ENCODE results near the gene CEP170B.
"Not testable (repeated sequence)": the region's sequence is repeated elsewhere in the genome, so short reads cannot be mapped to it uniquely, and the experiment has no call there.

CEP170B gene

DNA sequence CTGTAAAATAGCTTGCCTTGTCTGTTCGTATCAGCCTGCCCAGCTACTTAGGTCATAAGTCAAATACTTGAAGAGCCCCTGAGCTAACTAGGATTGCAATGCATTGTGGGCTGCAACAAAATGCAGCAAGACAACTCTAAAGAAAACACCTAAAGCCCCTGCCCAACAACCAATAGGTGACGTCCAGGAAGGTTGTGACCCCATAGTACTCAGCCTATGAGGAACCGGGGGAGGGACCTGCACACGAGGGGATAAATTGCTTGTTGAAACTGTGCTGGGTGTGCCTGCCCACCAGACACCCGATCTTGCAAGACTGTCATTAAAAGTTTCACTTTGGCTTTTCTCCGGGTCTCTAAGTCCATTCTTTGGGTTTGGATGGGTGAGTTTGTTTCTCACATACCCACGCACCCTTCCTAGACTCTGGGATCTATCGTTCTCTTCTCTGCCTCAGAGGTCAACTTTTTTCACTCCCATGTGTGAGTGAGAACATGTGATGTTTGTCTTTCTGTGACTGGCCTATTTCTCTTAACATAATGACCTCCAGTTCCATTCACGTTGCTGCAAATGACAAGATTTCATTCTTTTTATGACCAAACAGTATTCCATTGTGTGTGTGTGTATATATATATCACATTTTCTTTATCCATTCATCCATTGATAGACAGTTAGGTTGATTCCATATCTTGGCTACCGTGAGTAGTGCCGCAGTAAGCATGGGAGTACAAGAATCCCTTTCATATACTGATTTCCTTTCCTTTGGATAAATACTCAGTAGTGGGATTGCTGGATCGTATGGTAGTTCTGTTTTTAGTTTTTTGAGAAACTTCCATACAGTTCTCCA, 54.3 kb downstream of the CEP170B start:
- DNase-seq: not testable (repeated sequence)

DNA sequence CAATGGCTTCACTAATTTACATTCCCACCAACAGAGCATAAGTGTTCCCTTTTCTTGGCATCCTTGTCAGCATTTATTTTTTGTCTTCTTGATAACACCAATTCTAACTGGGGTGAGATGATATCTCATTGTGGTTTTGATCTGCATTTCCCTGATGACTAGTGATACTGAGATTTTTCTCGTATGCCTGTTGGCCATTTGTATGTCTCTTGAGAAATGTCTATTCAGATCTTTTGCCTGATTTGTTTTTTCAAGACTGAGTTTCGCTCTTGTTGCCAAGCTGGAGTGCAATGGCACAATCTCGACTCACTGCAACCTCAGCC, 54.9 kb downstream of the CEP170B start:
- no peak for DNase-seq

DNA sequence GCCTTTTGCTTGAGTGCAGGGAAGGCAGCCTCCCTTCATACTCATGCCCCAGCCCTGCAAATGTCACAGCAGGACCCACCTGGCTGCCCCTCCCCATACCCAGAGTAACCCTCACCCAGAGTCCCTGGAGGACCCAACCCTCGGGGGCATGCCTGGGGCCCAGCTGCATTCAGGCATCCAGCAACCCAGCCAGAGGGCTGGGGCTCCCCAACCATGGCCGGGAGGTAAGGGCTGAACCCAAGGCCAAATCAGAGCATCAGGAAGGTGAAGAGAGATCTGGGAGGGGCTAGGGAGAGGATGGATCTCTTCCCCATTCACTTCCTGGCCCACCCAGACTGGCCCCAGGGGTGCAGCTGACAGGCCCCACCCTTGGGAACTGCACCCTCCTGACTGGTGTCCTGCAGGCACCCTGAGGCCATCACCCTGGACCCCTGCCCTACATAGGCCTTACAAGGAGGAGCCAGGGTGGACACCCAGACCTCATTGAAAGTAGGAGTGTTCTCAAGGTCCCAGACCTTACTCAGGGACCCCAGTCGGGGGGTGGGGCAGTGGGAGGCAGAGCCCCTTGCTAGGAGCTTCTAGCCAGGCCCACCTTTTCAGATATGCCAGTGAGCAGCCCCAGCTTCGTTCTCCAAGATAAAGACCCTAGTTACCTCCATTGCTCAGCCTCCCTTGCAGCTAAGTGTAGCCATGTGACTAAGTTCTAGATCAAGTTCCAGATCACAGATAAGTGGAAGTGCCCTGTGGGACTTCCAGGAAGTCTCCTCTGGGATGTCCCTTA, 58.8 kb downstream of the CEP170B start:
- DNase-seq: no peak

DNA sequence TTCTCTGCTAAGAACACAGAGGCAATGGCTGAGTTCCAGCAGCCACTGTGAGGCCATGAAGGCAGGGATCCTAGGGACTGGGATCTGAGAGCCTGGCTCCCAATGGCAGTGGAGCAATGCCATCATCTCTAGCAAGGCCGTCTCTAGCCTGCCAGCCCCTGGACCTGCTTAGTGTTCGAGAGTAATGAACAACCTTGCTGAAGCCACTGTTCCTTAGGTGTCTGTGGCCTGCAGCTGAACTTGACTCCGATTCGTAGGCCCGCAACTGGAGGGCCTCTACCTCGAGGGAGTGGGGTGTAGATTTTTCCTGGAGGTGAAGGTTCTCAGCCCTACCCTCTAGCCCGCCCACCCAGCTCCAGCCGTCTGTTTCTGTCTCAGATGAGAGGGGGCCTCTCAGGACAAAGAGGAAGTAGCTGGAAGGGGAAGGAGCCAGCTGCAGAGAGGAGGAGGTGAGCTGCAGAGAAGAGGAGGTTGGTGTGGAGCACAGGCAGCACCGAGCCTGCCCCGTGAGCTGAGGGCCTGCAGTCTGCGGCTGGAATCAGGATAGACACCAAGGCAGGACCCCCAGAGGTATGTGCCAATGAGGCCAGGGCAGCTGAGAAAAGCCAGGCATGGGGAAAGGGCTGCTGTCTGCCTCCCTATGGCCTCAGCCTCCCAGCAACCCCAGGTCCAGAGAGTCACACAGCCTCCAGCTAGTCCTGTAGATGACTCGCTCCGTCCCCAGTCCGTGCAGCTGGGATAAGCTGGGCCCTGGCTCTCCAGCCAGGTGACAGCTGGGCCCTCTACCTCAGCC, 59.5 kb downstream of the CEP170B start, which contains the start of gene PLD4:
PLD4 (plus strand) TSS at position 459 of the 793 bp plus-strand sequence. CDS start 2,262 bp downstream, outside the sequence.
- DNase-seq: no peak

DNA sequence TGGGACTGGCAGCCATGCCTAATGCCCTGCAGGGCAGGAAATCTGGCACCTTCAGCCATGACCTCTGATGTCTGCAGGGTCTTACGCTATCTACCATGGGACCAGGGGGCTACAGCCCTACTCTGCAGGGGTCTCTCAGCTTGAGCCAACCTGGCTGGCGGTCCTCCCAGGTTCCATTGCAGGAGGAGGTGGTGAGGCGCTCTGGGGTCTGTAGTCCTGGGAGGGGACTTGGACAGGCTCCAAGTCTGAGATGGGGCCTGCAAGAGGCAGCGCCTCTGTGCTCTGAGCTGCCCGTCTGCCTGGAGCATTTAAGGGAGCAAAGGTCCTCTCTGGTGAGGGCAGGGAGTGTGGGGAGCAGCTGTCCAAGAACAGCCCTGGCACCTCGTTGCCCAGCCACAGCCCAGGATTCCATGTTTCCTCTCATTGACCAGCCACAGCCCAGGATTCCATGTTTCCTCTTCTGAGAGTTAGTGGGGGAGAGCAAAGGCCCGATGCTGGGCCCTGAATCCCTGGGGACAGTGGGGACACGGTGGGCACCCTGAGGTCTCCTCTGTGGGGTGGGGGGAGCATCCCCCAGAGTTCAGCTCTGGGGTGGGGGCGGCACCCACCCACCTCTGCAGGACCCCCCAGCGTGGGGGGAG, 60.3 kb downstream of the CEP170B start:
- no peak for DNase-seq

DNA sequence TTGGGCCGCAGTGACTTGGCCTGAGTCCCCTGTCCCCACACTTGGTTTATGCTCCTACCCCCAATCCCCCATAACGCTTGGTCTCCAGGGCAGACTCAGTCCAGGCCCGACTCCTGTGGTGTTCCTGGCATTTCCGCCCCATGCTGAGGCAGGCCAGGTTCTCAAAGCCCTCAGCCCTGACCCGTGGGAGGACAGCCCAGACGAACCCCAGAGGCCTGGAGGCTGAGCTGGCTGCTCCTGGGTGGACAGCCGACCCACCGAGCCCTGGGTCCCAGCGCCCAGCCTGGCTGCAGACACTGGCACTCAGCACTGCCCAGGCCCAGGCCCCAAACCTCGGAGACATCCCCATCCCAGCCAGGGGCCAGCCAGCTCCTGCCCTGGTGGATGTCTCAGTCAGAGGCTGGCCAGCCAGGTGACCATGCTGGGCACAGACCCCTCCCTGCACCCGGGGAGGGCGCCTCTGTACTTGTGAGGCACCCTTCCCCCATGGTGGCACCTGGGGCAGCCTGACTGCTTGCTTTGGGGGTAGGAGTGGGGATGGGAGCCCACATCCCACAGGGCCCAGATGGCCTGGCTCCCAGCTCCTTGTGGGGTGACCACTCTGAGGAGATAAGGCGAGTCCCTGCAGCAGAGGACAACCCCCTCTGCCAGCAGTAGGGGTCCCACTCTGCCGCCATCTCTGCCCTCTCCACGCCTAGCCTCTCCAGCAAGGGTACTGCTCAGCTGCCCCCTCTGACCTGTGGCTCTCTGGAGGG, 61.0 kb downstream of the CEP170B start:
- DNase-seq: no peak

DNA sequence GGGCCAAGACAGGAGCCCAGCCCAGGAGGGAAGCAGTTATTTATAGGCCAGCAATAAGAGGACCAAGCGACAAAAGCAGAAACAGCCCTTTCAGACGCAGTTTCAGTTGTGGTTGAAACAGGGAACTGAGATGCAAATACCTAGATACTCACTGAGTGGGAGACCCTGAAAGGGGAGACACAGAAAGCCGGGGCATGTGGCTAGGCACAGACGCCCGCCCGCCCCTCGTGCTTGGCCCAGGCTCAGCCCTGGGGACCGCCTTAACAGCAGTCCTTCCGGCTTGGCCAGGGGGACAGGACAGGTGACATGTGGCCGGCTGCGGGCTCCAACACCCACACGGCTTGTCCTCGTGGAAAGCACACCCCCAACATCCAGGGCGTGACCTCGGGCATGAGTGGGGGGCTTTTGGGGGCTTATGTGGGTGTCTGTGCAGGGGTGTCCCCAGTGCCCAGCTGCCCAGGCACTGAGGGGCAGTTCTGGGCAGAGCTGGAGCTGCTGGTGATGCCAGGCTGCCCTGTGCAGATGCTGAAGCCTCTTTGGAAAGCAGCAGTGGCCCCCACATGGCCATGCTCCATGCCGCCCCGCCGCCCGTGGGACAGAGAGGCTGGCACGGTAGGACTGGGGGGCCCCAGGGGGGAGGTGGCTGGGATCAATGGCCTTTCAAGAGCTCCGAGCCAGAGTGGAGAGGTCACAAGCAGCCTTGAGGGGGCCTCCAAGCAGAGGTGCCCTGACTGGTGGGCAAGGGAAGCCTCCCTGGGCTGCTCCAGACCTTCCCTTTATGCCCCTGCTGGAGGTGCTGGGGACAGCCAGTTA, 61.8 kb downstream of the CEP170B start:
- DNase-seq: no peak

DNA sequence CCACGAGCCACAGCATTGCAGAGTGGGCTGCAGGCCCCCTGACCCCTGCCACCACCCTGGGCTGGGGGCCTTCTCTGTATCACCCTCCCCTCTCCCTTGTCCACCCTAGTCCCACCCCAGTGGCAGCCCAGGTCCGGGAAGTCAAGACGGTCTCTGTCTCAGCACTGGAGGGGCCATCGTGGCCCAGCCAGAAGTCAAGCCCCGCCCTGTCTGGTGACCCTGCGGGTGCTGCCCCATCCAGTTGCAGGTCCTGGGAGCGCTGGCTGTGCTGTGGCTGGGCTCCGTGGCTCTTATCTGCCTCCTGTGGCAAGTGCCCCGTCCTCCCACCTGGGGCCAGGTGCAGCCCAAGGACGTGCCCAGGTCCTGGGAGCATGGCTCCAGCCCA, 62.4 kb downstream of the CEP170B start:
- DNase-seq: no peak

DNA sequence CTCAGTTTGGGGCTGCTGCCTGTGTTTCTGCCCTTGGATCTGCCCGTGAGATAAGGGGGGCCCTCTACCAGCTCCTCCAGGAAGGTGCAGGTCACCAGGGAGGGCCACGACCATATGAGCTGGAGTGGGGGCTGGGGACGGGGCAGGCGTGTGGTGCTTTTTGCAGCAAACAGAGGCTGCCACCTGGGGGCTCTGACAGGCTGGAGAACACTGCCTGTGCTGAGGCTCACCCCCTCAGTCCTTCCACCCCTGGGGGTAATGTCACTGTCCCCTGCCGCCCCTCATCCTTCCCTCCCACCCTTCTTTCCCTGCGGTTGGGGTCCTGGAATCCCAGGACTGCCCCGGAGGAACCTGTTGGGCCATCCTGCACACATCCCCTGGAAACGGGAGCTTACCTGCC, 62.8 kb downstream of the CEP170B start:
- no peak for DNase-seq

DNA sequence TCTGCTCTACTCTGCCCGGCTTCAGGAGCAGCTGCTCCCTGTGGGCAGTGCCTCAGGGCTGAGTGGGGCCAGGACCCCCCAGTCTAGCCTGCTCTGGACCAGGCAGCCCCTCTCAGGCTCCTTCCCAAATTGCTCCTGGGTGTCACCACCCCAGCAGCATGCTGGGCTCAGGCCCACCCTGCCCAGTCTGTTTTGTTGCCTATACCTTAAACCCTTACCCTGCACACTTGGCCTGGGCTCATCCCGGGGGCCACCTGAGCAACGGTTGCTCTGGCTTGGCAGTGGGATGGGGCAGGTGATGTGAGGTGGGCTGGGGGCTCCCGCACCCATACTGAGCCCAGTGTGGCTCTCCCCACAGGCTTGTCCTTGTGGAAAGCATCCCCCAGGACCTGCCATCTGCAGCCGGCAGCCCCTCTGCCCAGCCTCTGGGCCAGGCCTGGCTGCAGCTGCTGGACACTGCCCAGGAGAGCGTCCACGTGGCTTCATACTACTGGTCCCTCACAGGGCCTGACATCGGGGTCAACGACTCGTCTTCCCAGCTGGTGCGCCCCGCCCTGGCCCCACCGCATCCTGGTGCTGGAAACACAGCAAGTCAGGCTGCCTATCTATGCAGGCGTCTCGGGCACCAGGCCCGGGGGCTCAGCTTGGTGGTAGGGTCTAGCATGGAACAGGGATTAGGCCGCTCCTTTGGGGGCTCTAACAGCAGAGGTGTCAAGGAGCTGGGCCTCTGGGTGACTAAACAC, 63.5 kb downstream of the CEP170B start:
- DNase-seq: no peak

DNA sequence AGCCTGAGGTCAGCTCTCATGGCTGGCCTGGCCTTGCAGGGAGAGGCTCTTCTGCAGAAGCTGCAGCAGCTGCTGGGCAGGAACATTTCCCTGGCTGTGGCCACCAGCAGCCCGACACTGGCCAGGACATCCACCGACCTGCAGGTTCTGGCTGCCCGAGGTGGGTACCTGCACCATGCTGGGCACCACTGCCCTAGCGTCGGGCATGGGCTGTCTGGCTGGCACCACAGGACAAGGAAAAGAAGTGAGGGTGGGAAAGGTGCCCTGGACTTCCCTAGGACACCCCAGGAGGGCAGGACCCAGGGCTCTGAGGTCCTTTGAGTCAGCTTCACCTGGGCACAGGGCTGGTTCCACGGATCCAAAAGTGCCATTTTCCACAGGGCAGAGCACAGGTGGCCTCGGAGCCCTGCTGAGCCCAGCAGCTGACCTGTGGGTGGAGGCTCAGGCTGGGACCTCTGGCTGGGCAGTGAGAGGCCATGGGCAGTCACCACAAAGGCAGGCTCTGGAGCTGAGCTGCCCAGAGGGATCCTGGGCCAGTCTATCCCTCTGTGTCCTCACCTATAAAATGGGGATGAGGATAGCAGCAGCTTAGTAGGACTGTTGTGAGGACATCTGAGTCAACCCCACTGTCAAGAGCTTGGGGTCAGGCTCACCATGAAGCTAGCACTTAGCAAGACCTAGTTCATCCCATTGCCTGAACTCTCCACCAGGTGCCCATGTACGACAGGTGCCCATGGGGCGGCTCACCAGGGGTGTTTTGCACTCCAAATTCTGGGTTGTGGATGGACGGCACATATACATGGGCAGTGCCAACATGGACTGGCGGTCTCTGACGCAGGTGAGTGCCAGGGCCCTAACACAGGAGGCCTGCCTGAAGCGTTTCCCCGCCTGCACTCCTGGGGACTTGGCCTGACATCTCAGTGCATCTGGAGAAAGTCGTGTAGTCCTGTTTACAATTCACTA, 64.5 kb downstream of the CEP170B start:
- DNase-seq: no peak

DNA sequence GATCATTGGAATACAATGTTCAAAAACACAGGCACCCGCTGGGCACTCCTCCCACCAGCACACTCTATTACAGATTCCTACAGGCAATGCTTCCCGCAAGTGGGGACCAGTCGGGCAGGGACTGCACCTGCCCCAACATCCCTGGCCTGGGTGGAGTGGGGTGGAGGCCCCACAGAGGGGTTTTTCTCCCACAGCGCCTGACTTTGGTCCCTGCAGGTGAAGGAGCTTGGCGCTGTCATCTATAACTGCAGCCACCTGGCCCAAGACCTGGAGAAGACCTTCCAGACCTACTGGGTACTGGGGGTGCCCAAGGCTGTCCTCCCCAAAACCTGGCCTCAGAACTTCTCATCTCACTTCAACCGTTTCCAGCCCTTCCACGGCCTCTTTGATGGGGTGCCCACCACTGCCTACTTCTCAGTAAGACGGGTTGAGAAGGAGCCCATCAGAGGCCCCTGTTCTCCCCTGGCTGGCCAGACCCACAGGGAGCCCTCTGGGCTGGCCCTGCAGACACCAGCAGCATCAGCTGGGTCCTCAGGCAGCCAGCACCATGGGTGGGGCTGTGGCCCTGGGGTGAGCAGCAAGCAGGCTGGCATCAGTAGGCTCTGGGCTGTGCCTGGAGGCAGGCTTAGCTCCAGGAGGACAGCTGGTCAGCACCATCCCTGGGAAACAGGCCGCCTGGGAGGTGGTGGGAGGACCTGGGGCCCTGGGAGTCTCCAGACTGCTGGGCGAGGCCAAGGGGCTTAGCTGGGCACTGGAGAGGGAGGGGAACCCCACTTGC, 65.6 kb downstream of the CEP170B start:
- no peak for DNase-seq

DNA sequence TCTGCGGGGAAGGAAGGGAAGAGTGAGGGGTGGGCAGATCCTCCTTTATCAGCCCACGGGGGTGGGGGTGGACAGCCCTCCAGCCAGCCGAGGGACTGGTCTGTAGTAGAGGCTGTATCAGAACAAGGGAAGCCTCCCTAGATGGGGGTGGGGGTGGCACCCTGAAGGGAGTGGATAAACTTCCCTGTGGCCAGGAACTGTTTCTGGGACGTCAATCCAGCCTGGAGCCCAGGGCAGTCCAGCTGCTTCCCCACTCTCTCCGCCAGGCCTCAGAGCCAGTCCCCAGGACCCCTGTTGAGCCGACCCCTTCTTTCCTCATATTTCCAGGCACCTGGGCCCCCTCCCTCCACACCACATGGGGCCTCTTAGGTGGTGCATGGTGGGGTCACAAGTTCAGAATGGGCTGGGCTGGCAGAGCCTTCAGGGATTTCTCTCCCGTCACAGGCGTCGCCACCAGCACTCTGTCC, 66.3 kb downstream of the CEP170B start:
- no peak for DNase-seq

DNA sequence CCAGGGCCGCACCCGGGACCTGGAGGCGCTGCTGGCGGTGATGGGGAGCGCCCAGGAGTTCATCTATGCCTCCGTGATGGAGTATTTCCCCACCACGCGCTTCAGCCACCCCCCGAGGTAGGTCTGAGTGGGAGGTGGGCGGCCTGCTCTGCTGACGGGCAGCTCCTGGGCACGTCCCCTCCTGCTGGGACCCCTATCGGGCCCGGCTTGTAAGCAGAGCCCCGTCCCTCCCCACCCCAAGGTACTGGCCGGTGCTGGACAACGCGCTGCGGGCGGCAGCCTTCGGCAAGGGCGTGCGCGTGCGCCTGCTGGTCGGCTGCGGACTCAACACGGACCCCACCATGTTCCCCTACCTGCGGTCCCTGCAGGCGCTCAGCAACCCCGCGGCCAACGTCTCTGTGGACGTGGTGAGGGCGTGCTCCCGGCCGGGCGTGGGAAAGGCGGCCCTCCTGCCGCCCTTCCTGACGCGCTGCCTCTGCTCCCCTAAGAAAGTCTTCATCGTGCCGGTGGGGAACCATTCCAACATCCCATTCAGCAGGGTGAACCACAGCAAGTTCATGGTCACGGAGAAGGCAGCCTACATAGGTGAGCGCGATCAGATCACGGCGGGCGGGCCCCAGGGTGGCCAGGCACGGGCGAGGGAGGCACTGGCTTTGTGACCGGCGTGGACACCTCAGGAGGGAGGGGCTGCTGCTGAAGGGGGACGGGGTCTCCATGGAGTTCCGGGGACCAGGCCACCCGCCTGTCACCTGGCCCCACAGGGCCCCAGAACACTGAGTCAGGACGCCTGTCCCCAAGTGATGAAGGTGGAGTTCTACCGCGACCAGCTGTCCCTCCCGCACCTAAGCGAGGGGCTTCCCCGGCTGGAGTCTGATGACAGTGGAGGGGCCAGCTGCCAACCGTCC, 67.0 kb downstream of the CEP170B start:
- no peak for DNase-seq

DNA sequence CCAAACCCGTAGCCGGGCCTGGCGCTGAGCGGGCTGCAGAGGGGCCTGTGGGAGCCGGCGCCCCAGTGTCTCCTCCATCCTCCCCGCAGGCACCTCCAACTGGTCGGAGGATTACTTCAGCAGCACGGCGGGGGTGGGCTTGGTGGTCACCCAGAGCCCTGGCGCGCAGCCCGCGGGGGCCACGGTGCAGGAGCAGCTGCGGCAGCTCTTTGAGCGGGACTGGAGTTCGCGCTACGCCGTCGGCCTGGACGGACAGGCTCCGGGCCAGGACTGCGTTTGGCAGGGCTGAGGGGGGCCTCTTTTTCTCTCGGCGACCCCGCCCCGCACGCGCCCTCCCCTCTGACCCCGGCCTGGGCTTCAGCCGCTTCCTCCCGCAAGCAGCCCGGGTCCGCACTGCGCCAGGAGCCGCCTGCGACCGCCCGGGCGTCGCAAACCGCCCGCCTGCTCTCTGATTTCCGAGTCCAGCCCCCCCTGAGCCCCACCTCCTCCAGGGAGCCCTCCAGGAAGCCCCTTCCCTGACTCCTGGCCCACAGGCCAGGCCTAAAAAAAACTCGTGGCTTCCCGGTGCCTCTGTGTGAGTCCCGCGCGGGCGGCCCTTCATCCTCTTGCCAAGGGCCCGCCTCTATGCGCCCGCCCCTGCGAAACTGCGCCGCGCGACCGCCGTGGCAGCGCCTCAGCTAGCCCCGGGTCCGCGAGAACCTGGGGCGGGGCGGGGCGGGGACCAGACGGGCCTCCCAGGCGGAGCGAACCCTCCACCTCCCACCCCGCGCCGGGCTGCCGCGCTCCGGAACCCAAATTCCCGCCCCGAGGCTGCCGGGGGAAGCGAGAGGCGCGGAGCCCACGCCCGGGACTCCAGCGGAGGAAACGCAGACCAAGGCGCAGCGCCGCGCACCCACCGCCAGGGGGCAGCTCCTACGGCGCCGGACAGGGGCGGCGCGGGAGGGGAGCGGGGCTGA, 67.9 kb downstream of the CEP170B start:
- DNase-seq: peak; percentile 83
